BLaER1 treated with 17β-estradiol and CSF1 and Interleukin-3, amounts not matched to agents 10 nM and 100 nM (cell line): ENCODE data around the gene TOP3A.
"Not testable (repeated sequence)": the region's sequence is repeated elsewhere in the genome, so short reads cannot be mapped to it uniquely, and the experiment has no call there.

Experiments used
- H3K27ac ChIP-seq, 11 experiments: shearing (Covaris generic); formaldehyde crosslinking; 2 replicates each; pipeline ENCODE4 v1.8.1; 2022
- H3K27me3 ChIP-seq, 11 experiments: shearing (Covaris generic); formaldehyde crosslinking; 2 replicates each; pipeline ENCODE4 v1.8.1; 2022
- H3K36me3 ChIP-seq, 11 experiments: shearing (Covaris generic); formaldehyde crosslinking; 2 replicates each; pipeline ENCODE4 v1.8.1; 2022
- H3K4me1 ChIP-seq, 10 experiments: shearing (Covaris generic); formaldehyde crosslinking; 2 replicates each; pipeline ENCODE4 v1.8.1; 2022
- H3K4me2 ChIP-seq, 11 experiments: shearing (Covaris generic); formaldehyde crosslinking; 2 replicates each; pipeline ENCODE4 v1.8.1; 2022
- H3K4me3 ChIP-seq, 10 experiments: shearing (Covaris generic); formaldehyde crosslinking; 2 replicates each; pipeline ENCODE4 v1.8.1; 2022
- H3K9ac ChIP-seq, 11 experiments: shearing (Covaris generic); formaldehyde crosslinking; 2 replicates each; pipeline ENCODE4 v1.8.1; 2022
- H3K9me3 ChIP-seq, 11 experiments: shearing (Covaris generic); formaldehyde crosslinking; replicated peaks in 1 of 11; 2 replicates each; pipeline ENCODE4 v1.8.1; 2022
- H4K20me1 ChIP-seq, 11 experiments: shearing (Covaris generic); formaldehyde crosslinking; 2 replicates each; pipeline ENCODE4 v1.8.1; 2022
- Cebpa-rat ChIP-seq, 11 experiments: shearing (Covaris generic); IDR thresholded peaks; 2 replicates each; pipeline ENCODE4 v1.8.1; 2022

The TOP3A gene

DNA sequence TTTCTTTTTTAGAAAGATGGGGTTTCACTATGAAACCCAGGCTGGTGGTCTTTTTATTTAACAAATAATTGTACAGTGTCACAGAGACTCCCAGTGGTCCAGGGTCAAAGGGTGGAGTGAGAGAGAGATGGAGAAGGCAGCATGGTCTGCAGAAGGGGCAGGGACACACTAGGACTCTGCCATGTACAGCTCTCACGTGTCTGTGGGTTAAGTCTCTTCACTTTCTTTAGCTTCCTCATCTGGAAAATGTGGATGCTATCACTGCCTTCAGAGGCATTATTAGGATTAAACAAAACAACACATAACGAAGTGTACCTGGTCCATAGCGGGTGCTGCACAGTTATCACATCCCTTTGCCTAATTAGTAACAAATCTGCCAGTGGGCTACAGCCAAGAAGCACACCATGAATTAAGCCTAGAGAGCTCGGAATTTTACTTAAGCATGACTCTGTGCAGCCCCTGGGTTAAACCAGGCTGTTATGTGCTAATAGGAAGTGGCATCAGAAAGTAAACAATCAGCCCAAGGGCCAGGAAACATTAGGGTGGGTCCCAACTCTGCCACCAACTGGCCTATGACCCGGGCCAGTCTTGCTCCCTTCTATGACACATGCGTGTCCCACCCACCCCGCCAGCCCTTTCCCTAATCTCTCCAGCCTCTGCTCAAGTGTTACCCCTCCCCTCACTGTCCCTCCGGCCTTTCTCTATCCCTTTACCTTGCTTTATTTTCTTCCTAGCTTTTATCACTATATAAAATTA is 13.9 kb downstream of the TOP3A start:
- H3K36me3 ChIP-seq, result peaks cover 71 to 87% (median 81%) of the 10 kb centered on the region in 11 experiments
- no peaks in the 10 kb centered on the region for H3K27me3 ChIP-seq
- peak overlapping the region in 4 of 11 experiments; percentile 5 to 55 (median 34); a peak in 5 of 22 replicates for H3K9ac ChIP-seq
- H4K20me1 ChIP-seq, result peaks cover 0 to 29% (median 6%) of the 10 kb centered on the region in 11 experiments; a peak in 13 of 22 replicates
- H3K4me2 ChIP-seq, result peak overlapping the region in 4 of 11 experiments; percentile 47 to 62 (median 54); a peak in 7 of 22 replicates
- H3K4me3 ChIP-seq, result no peak overlapping the region
- no peak for TF ChIP-seq Cebpa-rat (IDR thresholded peaks at IDR 0.05)
- H3K9me3 ChIP-seq, result no peaks in the 10 kb centered on the region
- peaks cover 0 to 42% (median 18%) of the 10 kb centered on the region in 10 experiments; a peak in 13 of 20 replicates for H3K4me1 ChIP-seq
- H3K27ac ChIP-seq, result peak overlapping the region in 5 of 11 experiments; percentile 6 to 69 (median 62); a peak in 9 of 22 replicates

DNA sequence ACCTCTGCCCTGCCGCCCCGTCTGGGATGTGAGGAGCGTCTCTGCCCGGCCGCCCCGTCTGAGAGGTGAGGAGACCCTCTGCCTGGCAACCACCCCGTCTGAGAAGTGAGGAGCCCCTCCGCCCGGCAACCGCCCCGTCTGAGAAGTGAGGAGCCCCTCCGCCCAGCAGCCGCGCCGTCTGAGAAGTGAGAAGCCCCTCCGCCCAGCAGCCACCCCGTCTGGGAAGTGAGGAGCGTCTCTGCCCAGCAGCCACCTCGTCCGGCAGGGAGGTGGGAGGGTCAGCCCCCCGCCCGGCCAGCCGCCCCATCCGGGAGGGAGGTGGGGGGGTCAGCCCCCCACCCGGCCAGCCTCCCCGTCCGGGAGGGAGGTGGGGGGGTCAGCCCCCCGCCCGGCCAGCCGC is 16.7 kb downstream of the TOP3A start:
- H3K9ac ChIP-seq, H3K9me3 ChIP-seq, H3K27me3 ChIP-seq, H3K4me2 ChIP-seq, H3K4me3 ChIP-seq: not testable (repeated sequence)
- Histone ChIP-seq H3K4me1 (peaks cover 0 to 42% (median 18%) of the 10 kb centered on the region in 10 experiments; a peak in 13 of 20 replicates), H3K36me3 (peaks cover 64 to 87% (median 81%) of the 10 kb centered on the region in 11 experiments), H4K20me1 (peaks cover 0 to 20% (median 0%) of the 10 kb centered on the region in 11 experiments; a peak in 8 of 22 replicates), H3K27ac (peak overlapping the region in 3 of 11 experiments; percentile 22 to 53 (median 50); a peak in 4 of 22 replicates)

DNA sequence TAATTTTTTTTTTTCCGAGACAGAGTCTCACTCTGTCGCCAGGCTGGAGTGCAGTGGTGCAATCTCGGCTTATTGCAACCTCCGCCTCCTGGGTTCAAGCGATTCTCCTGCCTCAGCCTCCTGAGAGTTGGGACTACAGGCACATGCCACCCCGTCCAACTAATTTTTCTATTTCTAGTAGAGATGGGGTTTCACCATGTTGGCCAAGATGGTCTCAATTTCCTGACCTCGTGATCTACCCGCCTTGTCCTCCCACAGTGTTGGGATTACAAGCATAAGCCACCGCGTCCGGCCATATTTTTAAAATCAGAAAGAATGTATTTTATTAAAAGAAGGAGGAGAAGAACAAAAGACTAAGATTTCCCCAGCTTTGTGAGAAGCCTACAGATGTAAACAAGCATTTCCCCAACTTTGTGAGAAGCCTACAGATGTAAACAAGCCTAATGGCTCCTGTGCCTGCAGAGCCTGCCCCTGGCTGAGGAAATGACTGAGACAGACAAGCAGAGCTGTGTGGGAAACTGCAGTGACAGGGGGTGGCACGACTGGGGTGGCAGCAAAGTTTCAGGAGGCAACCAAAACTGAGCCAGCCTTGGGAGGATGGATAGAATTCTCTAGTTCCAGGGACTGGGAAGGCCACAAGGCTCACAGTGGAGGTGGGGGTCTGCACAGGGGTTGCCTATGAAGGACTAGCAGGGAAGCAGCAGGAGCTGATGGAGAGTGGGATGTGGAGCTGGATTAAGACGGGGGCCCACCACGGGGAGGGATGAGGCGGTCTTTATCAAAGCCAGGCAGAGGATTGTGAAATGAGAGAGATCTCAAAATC is 22.9 kb downstream of the TOP3A start:
- Histone ChIP-seq H3K27ac (peak overlapping the region in 2 of 11 experiments; percentile 20 to 22; a peak in 3 of 22 replicates), H3K36me3 (peaks cover 79 to 100% (median 97%) of the 10 kb centered on the region in 11 experiments), H3K9ac (no peak overlapping the region; a peak in 2 of 22 replicates), H3K27me3 (no peaks in the 10 kb centered on the region), H3K4me3 (no peak overlapping the region), H3K9me3 (no peaks in the 10 kb centered on the region), H3K4me2 (no peak overlapping the region), H4K20me1 (peaks cover 0 to 18% (median 6%) of the 10 kb centered on the region in 11 experiments; a peak in 6 of 22 replicates), H3K4me1 (peaks cover 0 to 11% (median 7%) of the 10 kb centered on the region in 10 experiments; a peak in 13 of 20 replicates)
- TF ChIP-seq Cebpa-rat (IDR thresholded peaks at IDR 0.05), result no peak

GRCh38 chr17:18285296-18285695 is 29.5 kb downstream of the TOP3A start:
- Histone ChIP-seq H3K9me3 (no peaks in the 10 kb centered on the region), H3K4me1 (no peaks in the 10 kb centered on the region), H3K27me3 (no peaks in the 10 kb centered on the region), H3K27ac (no peak overlapping the region), H3K9ac (no peak overlapping the region), H3K4me2 (no peak overlapping the region), H3K36me3 (peaks cover 97 to 100% (median 98%) of the 10 kb centered on the region in 11 experiments), H4K20me1 (peaks cover 0 to 63% (median 20%) of the 10 kb centered on the region in 11 experiments; a peak in 16 of 22 replicates), H3K4me3 (no peak overlapping the region)
- no peak for TF ChIP-seq Cebpa-rat (IDR thresholded peaks at IDR 0.05)

GRCh38 chr17:18281788-18282187 is 33.0 kb downstream of the TOP3A start:
- Histone ChIP-seq H4K20me1 (peaks cover 0 to 81% (median 34%) of the 10 kb centered on the region in 11 experiments; a peak in 17 of 22 replicates), H3K4me3 (no peak overlapping the region), H3K4me2 (no peak overlapping the region), H3K36me3 (peaks cover 99 to 100% (median 100%) of the 10 kb centered on the region in 11 experiments), H3K9me3 (no peaks in the 10 kb centered on the region), H3K4me1 (no peaks in the 10 kb centered on the region), H3K9ac (no peak overlapping the region), H3K27ac (no peak overlapping the region), H3K27me3 (no peaks in the 10 kb centered on the region)
- TF ChIP-seq Cebpa-rat (IDR thresholded peaks at IDR 0.05), result no peak

DNA sequence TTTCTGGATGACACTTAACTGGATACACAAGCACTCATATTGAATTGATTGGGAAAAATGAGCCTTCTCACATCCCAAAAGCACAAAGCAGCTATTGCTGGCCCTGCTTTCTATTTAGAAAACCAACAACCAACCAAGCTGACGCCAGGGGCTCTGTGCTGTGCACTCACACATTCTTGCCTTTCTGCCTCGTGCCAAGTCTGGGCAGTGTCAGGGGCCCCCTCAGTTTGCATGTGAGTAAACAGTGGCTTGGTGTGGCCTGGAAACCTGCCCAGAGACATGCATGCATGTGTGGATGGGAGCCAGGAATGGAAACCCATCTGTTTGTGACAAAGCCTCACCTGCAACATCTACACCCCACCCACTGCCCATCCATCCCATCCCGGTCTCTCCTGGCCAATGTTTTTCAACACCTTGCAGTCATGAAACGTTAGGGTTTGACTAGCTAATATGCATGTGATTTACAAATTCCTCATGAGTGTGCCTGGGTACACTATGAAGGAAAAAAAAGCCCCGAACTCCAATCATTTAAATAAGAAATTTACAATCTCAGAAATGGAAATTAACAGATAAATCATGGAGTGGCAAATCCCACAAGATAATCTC is 33.9 kb downstream of the TOP3A start:
- Histone ChIP-seq H3K9me3 (no peaks in the 10 kb centered on the region), H3K27me3 (no peaks in the 10 kb centered on the region), H3K9ac (no peak overlapping the region), H3K27ac (no peak overlapping the region), H3K4me1 (no peaks in the 10 kb centered on the region), H3K4me2 (no peak overlapping the region), H4K20me1 (peaks cover 0 to 84% (median 36%) of the 10 kb centered on the region in 11 experiments; a peak in 17 of 22 replicates), H3K4me3 (no peak overlapping the region), H3K36me3 (peaks cover 99 to 100% (median 100%) of the 10 kb centered on the region in 11 experiments)
- TF ChIP-seq Cebpa-rat (IDR thresholded peaks at IDR 0.05), result no peak

DNA sequence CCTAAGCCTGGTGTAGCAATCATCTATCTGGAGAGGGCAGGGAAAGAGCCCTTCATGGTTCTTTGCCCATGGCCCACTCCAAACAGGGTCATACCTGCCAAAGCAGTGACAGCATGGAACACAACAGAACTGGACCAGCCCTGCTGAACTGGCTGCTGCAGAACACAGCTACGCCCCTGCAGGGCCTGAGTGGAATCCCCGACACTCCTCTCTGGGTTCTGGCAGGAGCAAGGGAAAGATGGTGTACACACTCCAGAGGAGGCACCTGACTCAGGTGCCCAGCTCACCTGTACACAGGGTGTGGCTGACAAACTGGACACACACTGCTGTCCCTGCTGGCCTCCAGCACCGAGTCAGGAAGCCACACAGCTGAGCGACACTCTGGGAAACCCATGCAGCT is 34.5 kb downstream of the TOP3A start:
- no peaks in the 10 kb centered on the region for H3K4me1 ChIP-seq
- H3K4me3 ChIP-seq, result no peak overlapping the region
- no peaks in the 10 kb centered on the region for H3K27me3 ChIP-seq
- no peak overlapping the region for H3K9ac ChIP-seq
- H3K27ac ChIP-seq, result no peak overlapping the region
- peaks cover 0 to 82% (median 36%) of the 10 kb centered on the region in 11 experiments; a peak in 17 of 22 replicates for H4K20me1 ChIP-seq
- H3K36me3 ChIP-seq, result peaks cover 99 to 100% (median 100%) of the 10 kb centered on the region in 11 experiments
- H3K4me2 ChIP-seq, result no peak overlapping the region
- TF ChIP-seq Cebpa-rat (IDR thresholded peaks at IDR 0.05), result no peak
- no peaks in the 10 kb centered on the region for H3K9me3 ChIP-seq

GRCh38 chr17:18278867-18279266 is 35.9 kb downstream of the TOP3A start:
- Histone ChIP-seq H3K27me3 (no peaks in the 10 kb centered on the region), H3K36me3 (peaks cover 97 to 100% (median 99%) of the 10 kb centered on the region in 11 experiments)

More at GRCh38 chr17:18278867-18279266, 35.9 kb downstream of the TOP3A start:
- H3K4me1 ChIP-seq, result no peaks in the 10 kb centered on the region
- no peaks in the 10 kb centered on the region for H3K9me3 ChIP-seq
- no peak overlapping the region for H3K9ac ChIP-seq
- peaks cover 0 to 84% (median 39%) of the 10 kb centered on the region in 11 experiments; a peak in 16 of 22 replicates for H4K20me1 ChIP-seq
- no peak for TF ChIP-seq Cebpa-rat (IDR thresholded peaks at IDR 0.05)
- no peak overlapping the region for H3K4me2 ChIP-seq
- no peak overlapping the region for H3K4me3 ChIP-seq
- no peak overlapping the region for H3K27ac ChIP-seq
